Adrenal gland (tissue), 5 donors: ENCODE results near the gene WFDC1.

Experiments
- CTCF ChIP-seq, 6 experiments: fragments of 450-650 bp in 4 of 6; fragments of 200-600 bp in 2 of 6; sonication (generic) in 1 of 6; IDR thresholded peaks; 1 replicate in 5 of 6; 2 replicates in 1 of 6; pipeline versions ENCODE4 v1.5.1 to v1.8.0; 2016 to 2021; ENCODE audit warnings: antibody characterized with exemption in 6 of 6, mild to moderate bottlenecking in 2 of 6, moderate library complexity in 1 of 6
- POLR2A ChIP-seq, 2 donors: fragments of 450-650 bp; IDR thresholded peaks; one replicate each; pipeline ENCODE4 v1.6.1; 2017; ENCODE audit warnings: antibody characterized with exemption in 2 of 2, mild to moderate bottlenecking in 2 of 2, moderate library complexity in 1 of 2
- donor health status: DM: no; HTN: no; CAD: no.

GRCh38 chr16:84303516-84303915, 8.8 kb downstream of the WFDC1 start:
- TF ChIP-seq POLR2A (IDR thresholded peaks at IDR 0.05): no peak
- TF ChIP-seq CTCF (IDR thresholded peaks at IDR 0.05): no peak
